Right atrium auricular region (tissue), 2 donors: Measurements from ENCODE around the gene TFPI. TPM values are rescaled to one million over a fixed set of nuclear protein-coding genes. Genes with fewer than 3 reads are reported as not detected.
A peak's percentile ranks its signal among the peaks of the same experiment; 100 is the strongest.

Experiments
- DNase-seq: peaks from one replicate; pipeline ENCODE4 v3.0.0-alpha.2; 2019; ENCODE audit warnings: low spot score
- H3K27ac ChIP-seq, 2 donors: fragments of 200-600 bp; sonication (generic); 1 replicate in 1 of 2; 2 replicates in 1 of 2; pipeline ENCODE4 v1.5.1; 2016 to 2019
- H3K27me3 ChIP-seq, 2 donors: fragments of 200-600 bp; sonication (generic); one replicate each; pipeline versions ENCODE4 v1.5.1 to v1.6.0; 2017 to 2019
- H3K36me3 ChIP-seq: fragments of 200-600 bp; sonication (generic); one replicate; pipeline ENCODE4 v1.5.1; 2016
- H3K4me1 ChIP-seq, 2 donors: fragments of 200-600 bp; sonication (generic); one replicate each; pipeline versions ENCODE4 v1.5.1 to v1.6.0; 2017 to 2019
- H3K4me3 ChIP-seq, 2 donors: fragments of 200-600 bp; sonication (generic); 1 replicate in 1 of 2; 2 replicates in 1 of 2; pipeline ENCODE4 v1.5.1; 2017 to 2019; ENCODE audit warnings: mild to moderate bottlenecking in 1 of 2, moderate library complexity in 1 of 2
- H3K9me3 ChIP-seq, 2 donors: fragments of 200-600 bp; sonication (generic); one replicate each; pipeline ENCODE4 v1.5.1; 2019
- CTCF ChIP-seq, 2 donors: fragments of 200-600 bp; sonication (generic); IDR thresholded peaks; one replicate each; pipeline ENCODE4 v1.5.1; 2019; ENCODE audit warnings: antibody characterized with exemption in 2 of 2
- total RNA-seq, 2 donors: library from RNA; depleted of rRNA; stranded (reverse); fragments of >200 nt; gene quantifications; one replicate each; pipeline ENCODE4 v1.1.0, GENCODE V29; 2016

The TFPI gene
- total RNA-seq, 2 donors from 2014 or later = 43.6 to 58.2 TPM

GRCh38 chr2:187586011-187586641, 31.9 kb upstream of the TFPI start:
- no peak for TF ChIP-seq CTCF (IDR thresholded peaks at IDR 0.05)

GRCh38 chr2:187581125-187581896, 27.1 kb upstream of the TFPI start:
- peaks cover 0 to 8% of the 10 kb centered on the region in 2 donors for H3K4me1 ChIP-seq
- H3K36me3 ChIP-seq = no peaks in the 10 kb centered on the region
- no peak for DNase-seq
- H3K27ac ChIP-seq = no peak overlapping the region
- no peaks in the 10 kb centered on the region for H3K9me3 ChIP-seq
- TF ChIP-seq CTCF (IDR thresholded peaks at IDR 0.05) = peak; percentile 46 to 73
- H3K4me3 ChIP-seq = peak overlapping the region in 1 of 2 donors; percentile 24
- no peaks in the 10 kb centered on the region for H3K27me3 ChIP-seq

More at GRCh38 chr2:187586011-187586641, 31.9 kb upstream of the TFPI start:
- no peak for DNase-seq
- Histone ChIP-seq H3K27me3 (no peaks in the 10 kb centered on the region), H3K36me3 (no peaks in the 10 kb centered on the region), H3K9me3 (no peaks in the 10 kb centered on the region), H3K4me1 (peaks cover 0 to 5% of the 10 kb centered on the region in 2 donors), H3K27ac (no peak overlapping the region), H3K4me3 (no peak overlapping the region)

DNA sequence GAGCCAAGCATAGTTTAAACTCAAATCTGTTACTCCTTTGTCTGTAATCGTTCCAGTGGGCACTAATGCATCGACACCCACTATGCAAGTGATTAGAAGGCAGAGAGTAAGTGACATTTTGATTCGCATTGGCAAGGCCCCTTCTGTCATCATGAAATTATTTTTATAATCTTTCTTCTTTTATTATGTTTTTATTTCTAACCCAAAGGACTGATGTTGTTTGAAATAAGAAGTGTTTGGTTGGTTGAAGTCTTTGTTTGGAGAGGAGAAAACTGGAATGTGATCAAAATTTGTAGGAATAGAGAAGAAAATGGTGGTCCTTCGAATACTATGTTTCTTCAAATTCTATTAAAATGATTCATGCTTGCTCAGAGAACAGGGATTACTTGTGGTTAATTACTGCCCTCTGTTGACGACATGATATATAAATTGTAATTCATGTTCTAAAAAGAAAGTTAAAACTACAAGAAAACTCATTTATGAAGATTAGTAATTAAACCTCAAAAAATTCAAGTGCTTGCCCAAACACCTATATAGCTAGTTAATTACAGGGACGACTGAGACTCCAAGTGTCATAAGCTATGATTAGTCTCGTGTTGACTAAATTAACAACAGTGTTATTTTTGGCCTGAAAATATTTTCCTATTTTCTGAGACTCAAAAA, 26.4 kb upstream of the TFPI start:
- H3K9me3 ChIP-seq = no peaks in the 10 kb centered on the region
- peak; percentile 17 to 58 for TF ChIP-seq CTCF (IDR thresholded peaks at IDR 0.05)
- H3K27ac ChIP-seq = no peak overlapping the region
- H3K4me3 ChIP-seq = peak overlapping the region in 1 of 2 donors; percentile 24
- no peak for DNase-seq
- no peaks in the 10 kb centered on the region for H3K36me3 ChIP-seq
- no peaks in the 10 kb centered on the region for H3K27me3 ChIP-seq
- H3K4me1 ChIP-seq = peaks cover 0 to 9% of the 10 kb centered on the region in 2 donors

DNA sequence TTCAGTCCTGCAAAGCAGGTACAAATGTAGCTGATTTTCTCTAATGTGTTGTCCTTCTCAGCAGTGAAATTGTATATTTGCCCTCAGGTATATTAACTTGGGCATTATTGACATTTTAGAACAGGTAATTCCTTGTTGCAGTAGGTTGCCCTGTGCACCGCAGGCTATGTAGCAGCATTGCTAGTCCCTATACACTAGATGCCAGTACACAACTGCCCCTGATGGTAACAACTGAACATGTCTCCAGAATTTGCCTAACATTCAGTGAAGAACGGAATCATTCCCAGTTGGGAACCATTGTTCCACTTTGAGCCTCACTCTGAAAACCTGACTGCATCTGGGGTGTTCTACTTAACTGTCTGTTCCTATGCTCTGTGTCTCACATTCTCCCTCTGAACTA, 23.1 kb upstream of the TFPI start:
- TF ChIP-seq CTCF (IDR thresholded peaks at IDR 0.05) = no peak
- no peak for DNase-seq
- no peak overlapping the region for H3K27ac ChIP-seq
- no peaks in the 10 kb centered on the region for H3K27me3 ChIP-seq
- H3K9me3 ChIP-seq = peaks cover 0 to 3% of the 10 kb centered on the region in 2 donors
- no peaks in the 10 kb centered on the region for H3K36me3 ChIP-seq
- peaks cover 0 to 16% of the 10 kb centered on the region in 2 donors for H3K4me1 ChIP-seq
- H3K4me3 ChIP-seq = no peak overlapping the region

- no peak for TF ChIP-seq CTCF (IDR thresholded peaks at IDR 0.05)
- DNase-seq = no peak
- Histone ChIP-seq H3K36me3 (no peaks in the 10 kb centered on the region), H3K4me1 (peaks cover 0 to 16% of the 10 kb centered on the region in 2 donors), H3K4me3 (no peak overlapping the region), H3K27ac (no peak overlapping the region), H3K27me3 (no peaks in the 10 kb centered on the region), H3K9me3 (peaks cover 0 to 4% of the 10 kb centered on the region in 2 donors)
Observed at GRCh38 chr2:187576906-187577305, 22.7 kb upstream of the TFPI start.
